GM10248 (cell line): Measurements from ENCODE around the gene CD274.
"Not testable (repeated sequence)": the region's sequence is repeated elsewhere in the genome, so short reads cannot be mapped to it uniquely, and the experiment has no call there.

Experiments
- CTCF ChIA-PET: fragments of 300-600 bp; sonication (Branson Sonifier 250); formaldehyde crosslinking; extraction: SDS; loops from one replicate; lab custom pipeline; 2021; ENCODE audit warnings: antibody characterized with exemption; lab: Yijun Ruan, JAX
- POLR2A ChIA-PET: fragments of 350-650 bp; sonication (Branson Sonifier 250); formaldehyde crosslinking; extraction: SDS; loops from one replicate; lab custom pipeline; 2020; ENCODE audit warnings: antibody characterized with exemption; lab: Yijun Ruan, JAX
- DNase-seq: peaks from one replicate; pipeline ENCODE4 v3.0.0; 2012; ENCODE audit errors: extremely low spot score
- CTCF ChIP-seq: IDR thresholded peaks from 2 replicates; pipeline ENCODE4 v1.5.1; 2012; ENCODE audit warnings: mild to moderate bottlenecking, low read depth; ENCODE audit errors: extremely low read depth, missing control alignments, control extremely low read depth

CD274 gene

DNA sequence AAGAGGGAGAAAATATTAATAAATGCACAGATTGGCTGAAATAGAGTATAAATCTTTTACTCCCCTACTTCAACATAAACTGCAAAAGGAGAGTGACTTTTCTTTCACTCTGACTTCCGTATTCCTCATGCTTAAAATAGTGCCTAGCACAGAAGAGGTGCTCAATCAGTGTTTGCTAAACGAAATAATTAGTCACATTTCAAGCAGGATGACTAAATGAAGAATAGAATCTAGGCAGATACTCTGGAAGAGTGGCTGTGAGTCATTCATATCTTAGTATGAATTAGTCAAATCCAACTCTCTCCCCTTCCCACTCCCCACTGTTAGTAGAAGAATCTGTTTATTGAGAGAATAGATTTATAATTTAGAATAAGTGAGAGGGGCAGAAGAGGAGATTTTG is 4.8 kb downstream of the CD274 start:
- DNase-seq, result no peak
- ChIA-PET POLR2A (no interaction called here), CTCF (interaction anchor here (1.3 kb wide), 1 partner anchor 127 kb away, joined by 4 read pairs; no protein-coding TSS in a partner anchor)
- no peak for TF ChIP-seq CTCF

- ChIA-PET CTCF (interaction anchor here (1.0 to 5.2 kb wide), 8 partner anchors 9 to 134 kb away, joined by 3 to 42 read pairs (median 3); partner anchors contain the start of gene CD274), POLR2A (interaction anchor here (0.8 kb wide), 1 partner anchor 9 kb away, joined by 4 read pairs; the partner anchor contains the start of gene CD274)
- DNase-seq, result no peak
- TF ChIP-seq CTCF, result no peak
These were observed 9.0 kb downstream of the CD274 start for GRCh38 chr9:5459289-5459829.

DNA sequence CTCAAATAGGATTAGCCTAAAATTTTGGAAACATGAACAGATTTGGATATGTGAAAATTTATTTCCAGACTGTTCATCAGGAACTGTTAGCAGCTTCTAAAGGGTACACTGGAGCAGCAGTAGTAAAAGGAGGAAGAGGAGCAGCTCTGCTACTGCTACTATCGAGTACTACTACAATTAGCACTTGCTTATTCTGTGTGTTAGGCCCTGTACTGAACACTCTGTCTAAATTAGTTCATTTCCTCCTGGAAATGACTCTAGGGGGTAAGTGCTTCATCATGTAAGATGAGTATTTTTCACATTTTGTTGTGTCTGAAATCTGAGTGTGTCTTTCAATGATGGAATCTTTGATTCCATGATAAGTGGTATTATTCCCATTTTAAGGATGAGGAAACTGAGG is 9.8 kb downstream of the CD274 start:
- no peak for DNase-seq
- TF ChIP-seq CTCF, result no peak
- ChIA-PET POLR2A (no interaction called here), CTCF (interaction anchor here (1.0 to 5.2 kb wide), 7 partner anchors 10 to 133 kb away, joined by 3 to 42 read pairs (median 3); partner anchors contain the start of gene CD274)

DNA sequence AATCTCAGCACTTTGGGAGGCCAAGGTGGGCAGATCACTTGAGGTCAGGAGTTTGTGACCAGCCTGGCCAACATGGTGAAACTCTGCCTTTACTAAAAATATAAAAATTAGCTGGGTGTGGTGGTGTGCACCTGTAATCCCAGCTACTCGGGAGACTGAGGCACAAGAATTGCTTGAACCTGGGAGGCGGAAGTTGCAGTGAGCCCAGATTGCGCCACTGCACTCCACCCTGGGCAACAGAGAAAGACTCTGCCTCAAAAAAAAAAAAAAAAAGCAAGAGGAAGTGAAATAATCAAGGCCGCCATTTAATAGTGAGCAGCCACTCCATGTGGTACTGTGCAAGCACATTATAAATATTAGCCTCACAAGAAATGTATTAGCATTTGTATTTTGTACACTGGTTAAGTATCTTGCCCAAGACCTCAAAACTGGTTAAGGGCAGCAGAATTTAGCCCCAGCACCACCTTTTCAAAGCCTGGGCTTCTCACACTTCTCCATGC is 14.5 kb downstream of the CD274 start:
- POLR2A ChIA-PET, result interaction anchor here (1.1 kb wide), 1 partner anchor 15 kb away, joined by 5 read pairs; the partner anchor contains the start of gene CD274
- DNase-seq, result not testable (repeated sequence)
- CTCF ChIA-PET, result interaction anchor here (1.0 to 3.2 kb wide), 5 partner anchors 12 to 136 kb away, joined by 3 to 12 read pairs (median 3); partner anchors contain the start of gene CD274

DNA sequence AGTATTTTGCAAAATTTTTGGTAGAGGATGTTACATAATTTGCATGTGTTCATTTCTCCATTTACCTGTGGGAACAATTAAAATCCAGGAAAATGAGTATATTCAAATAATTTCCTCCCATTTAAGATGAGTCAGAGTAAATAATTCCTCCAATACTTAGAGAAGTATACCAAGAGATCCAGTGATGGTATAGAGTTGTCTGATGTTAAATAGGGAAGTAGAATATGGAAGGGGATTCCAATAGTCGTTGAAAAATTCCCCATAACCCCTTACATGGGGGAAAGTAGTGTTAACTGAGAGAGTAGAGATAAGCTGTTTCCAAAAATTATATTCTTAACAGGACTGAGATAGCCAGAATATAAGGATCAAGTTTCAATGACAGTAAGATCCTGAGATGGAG is 15.7 kb downstream of the CD274 start:
- CTCF ChIA-PET, result interaction anchor here (0.9 to 3.2 kb wide), 3 partner anchors 11 to 134 kb away, joined by 3 to 12 read pairs (median 3); no protein-coding TSS in a partner anchor
- POLR2A ChIA-PET, result interaction anchor here (1.0 to 2.0 kb wide), 2 partner anchors 16 to 27 kb away, joined by 3 to 5 read pairs; partner anchors contain the start of gene CD274
- no peak for DNase-seq
- no peak for TF ChIP-seq CTCF

- POLR2A ChIA-PET, result interaction anchor here (1.0 to 2.0 kb wide), 2 partner anchors 16 to 28 kb away, joined by 3 to 5 read pairs; partner anchors contain the start of gene CD274
- TF ChIP-seq CTCF, result no peak
- no peak for DNase-seq
- CTCF ChIA-PET, result interaction anchor here (0.8 to 1.5 kb wide), 5 partner anchors 9 to 134 kb away, joined by 3 to 4 read pairs (median 3); no protein-coding TSS in a partner anchor
These were observed 16.4 kb downstream of the CD274 start for GRCh38 chr9:5466766-5467165.

GRCh38 chr9:5468850-5469249 is 18.5 kb downstream of the CD274 start:
- CTCF ChIA-PET, result interaction anchor here (1.1 kb wide), 2 partner anchors 18 to 25 kb away, joined by 3 to 4 read pairs; no protein-coding TSS in a partner anchor
- POLR2A ChIA-PET, result no interaction called here
- DNase-seq, result no peak
- no peak for TF ChIP-seq CTCF
